Middle frontal gyrus (tissue), 1 donor: Measurements from ENCODE around the gene ENTPD6.
"Not testable (repeated sequence)": the region's sequence is repeated elsewhere in the genome, so short reads cannot be mapped to it uniquely, and the experiment has no call there.

ENCODE experiments used
- DNase-seq: peaks from one replicate; pipeline ENCODE4 v3.0.0-alpha.2; 2015; ENCODE audit warnings: low spot score; ENCODE audit errors: extremely low spot score

The ENTPD6 gene

DNA sequence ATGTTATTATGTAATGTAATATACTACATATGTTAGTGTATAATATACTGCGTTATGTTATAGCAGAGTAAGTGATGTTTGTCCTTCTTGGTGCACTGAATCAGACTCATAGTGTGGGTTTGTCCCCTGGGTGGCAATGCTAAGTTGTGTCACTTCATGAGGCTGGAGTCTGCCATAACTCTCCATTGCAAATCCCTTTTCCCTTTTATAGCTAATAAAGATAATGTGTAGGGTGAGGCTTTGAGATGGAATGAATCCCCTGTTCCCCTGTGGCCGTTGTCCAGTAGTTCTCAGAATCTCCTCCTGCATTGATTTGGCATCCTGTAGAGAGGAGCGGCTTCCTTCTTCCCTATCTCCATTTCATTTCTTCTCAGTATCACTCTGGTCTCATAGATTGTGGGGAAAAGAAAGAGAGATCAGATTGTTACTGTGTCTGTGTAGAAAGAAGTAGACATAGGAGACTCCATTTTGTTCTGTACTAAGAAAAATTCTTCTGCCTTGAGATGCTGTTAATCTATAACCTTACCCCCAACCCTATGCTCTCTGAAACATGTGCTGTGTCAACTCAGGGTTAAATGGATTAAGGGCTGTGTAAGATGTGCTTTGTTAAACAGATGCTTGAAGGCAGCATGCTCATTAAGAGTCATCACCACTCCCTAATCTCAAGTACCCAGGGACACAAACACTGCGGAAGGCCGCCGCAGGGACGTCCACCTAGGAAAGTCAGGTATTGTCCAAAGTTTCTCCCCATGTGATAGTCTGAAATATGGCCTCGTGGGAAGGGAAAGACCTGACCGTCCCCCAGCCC is 45.5 kb downstream of the ENTPD6 start:
- DNase-seq, result not testable (repeated sequence)

DNA sequence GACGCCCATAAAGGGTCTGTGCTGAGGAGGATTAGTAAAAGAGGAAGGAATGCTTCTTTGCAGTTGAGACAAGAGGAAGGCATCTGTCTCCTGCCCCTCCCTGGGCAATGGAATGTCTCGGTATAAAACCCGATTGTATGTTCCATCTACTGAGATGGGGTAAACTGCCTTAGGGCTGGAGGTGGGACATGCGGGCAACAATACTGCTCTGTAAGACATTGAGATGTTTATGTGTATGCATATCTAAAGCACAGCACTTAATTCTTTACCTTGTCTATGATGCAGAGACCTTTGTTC is 46.1 kb downstream of the ENTPD6 start:
- not testable (repeated sequence) for DNase-seq

- no peak for DNase-seq
These were observed 46.7 kb downstream of the ENTPD6 start for GRCh38 chr20:25242231-25242630.

DNA sequence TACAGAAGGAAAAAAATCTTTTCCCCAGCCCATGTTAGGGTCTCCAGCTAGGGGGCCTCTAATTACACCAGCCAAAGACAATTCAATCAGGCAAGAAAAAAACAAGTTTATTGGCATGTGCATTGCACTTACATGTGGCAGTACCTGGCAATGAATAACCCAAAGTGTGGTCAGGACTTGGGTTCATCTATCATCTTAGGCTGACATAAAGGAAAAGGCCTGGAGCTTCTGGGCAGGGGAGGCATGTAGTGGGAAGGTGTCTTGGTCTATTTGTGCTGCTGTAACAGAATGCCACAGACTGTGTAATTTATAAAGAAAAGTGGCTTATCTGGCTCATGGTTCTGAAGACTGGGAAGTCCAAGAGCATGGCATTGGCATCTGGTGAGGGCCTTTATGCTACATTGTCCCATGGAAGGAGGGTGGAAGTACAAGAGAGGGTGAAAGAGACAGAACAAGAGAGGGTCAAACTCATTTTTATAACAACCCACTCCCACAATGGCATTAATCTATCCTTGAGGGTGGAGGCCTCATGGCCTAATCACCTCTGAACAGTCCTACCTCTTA is 48.0 kb downstream of the ENTPD6 start:
- DNase-seq, result no peak

- no peak for DNase-seq
These were observed 49.5 kb downstream of the ENTPD6 start for GRCh38 chr20:25244976-25245375.

GRCh38 chr20:25245461-25245860 is 49.9 kb downstream of the ENTPD6 start:
- no peak for DNase-seq

GRCh38 chr20:25246182-25246999 is 50.9 kb downstream of the ENTPD6 start:
- DNase-seq, result no peak

- peak; percentile 42 for DNase-seq
These were observed 51.5 kb downstream of the ENTPD6 start for GRCh38 chr20:25247000-25247517.

DNA sequence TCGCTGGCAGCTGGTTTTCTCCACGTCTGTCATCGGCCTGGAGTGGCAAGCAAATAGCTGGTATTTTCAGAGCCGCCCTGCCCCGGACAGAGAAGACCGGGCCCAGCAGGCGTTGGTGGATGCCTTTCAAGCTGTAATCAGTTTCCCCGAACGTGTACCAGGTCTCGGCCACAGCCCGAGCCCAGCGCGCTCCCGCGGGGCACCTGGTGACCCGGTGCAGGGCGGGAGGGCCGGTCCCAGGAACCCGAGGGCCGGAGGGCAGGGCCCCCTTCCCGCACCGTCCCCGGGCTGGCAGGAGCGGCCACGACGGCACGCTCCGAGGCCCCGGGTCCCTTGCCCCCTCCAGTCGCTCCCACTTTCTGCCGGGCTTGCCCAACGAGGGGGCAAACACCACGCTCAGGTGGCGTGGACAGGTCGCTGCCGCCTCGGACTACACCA is 52.0 kb downstream of the ENTPD6 start:
- DNase-seq, result no peak

DNA sequence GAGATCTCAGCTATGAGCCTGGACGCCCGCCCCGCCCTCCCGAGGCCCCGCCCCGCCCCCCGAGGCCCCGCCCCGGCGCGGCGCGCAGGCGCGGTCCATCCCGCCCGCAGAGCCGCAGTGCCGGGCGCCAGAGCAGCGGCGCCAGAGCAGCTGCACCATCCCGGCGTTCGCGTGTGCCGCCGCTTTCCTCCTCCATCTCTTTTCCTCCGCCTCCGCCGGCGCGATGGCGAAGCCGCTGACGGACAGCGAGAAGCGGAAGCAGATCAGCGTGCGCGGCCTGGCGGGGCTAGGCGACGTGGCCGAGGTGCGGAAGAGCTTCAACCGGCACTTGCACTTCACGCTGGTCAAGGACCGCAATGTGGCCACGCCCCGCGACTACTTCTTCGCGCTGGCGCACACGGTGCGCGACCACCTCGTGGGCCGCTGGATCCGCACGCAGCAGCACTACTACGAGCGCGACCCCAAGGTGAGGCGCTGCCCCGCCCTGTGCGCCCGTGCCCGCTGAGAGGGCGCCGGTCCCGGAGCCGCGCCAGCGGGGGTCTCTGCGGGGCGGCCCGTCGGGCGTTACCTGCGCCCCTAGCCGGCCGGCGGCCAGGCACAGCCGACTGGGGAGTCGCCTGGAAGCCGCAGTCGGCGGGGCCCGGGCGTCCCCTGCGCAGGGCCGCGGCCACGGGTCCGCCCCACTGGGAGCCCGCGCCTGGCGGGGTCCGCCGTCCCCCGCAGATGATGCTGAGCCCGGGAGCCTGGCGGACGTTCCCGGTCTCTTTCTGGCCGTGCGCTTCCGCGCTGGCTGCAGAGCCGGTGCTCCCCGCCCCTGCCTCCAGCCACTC is 52.7 kb downstream of the ENTPD6 start, which contains the start of gene PYGB:
PYGB (plus strand) TSS at position 130 of the 830 bp plus-strand sequence; CDS start at position 224, 94 bp downstream.
- peak; percentile 66 for DNase-seq

GRCh38 chr20:25248786-25249172 is 53.3 kb downstream of the ENTPD6 start:
- no peak for DNase-seq

GRCh38 chr20:25249198-25249931 is 53.9 kb downstream of the ENTPD6 start:
- peak; percentile 19 for DNase-seq

- DNase-seq, result no peak
These were observed 55.0 kb downstream of the ENTPD6 start for GRCh38 chr20:25250508-25250907.

DNA sequence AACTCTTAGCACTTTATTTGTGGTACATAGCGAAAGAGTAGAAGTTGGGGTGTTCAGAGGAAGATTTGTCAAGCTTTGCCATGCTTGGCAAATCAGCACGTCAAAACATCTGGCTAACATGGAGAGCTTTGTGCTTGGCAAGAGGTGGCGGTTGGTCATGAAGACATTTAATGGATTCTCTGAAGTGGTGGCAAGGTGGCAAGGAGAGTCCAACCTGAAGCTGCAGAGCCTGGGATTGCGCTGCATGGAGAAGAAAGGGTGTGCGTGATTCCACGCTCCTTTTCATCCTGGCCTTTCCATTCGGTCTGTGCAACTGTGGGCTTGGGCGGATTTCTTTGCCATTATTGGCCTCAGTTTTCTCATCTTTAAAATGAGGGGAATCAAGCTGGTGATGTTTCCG is 55.5 kb downstream of the ENTPD6 start:
- no peak for DNase-seq

- DNase-seq, result no peak
These were observed 56.0 kb downstream of the ENTPD6 start for GRCh38 chr20:25251558-25251957.

DNA sequence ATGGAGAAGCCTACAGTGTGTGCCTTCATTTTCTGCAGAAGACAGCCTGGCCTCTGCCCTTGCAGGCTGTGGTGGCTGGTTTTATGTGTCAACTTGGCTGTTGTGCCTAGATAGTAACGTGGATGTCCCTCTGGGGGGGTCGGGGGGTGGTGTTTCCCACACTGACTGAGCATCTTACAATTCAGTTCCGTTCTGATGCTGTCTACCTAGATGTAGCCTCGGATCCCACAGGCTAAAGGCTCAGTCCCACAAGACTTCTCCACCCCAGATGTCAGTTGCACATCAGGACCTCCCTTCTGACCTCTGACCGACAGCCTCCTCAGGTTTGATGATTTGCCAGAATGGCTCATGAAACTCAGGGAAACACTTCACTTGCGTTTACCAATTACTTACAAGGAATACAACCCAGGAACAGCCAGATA is 56.7 kb downstream of the ENTPD6 start:
- no peak for DNase-seq

DNA sequence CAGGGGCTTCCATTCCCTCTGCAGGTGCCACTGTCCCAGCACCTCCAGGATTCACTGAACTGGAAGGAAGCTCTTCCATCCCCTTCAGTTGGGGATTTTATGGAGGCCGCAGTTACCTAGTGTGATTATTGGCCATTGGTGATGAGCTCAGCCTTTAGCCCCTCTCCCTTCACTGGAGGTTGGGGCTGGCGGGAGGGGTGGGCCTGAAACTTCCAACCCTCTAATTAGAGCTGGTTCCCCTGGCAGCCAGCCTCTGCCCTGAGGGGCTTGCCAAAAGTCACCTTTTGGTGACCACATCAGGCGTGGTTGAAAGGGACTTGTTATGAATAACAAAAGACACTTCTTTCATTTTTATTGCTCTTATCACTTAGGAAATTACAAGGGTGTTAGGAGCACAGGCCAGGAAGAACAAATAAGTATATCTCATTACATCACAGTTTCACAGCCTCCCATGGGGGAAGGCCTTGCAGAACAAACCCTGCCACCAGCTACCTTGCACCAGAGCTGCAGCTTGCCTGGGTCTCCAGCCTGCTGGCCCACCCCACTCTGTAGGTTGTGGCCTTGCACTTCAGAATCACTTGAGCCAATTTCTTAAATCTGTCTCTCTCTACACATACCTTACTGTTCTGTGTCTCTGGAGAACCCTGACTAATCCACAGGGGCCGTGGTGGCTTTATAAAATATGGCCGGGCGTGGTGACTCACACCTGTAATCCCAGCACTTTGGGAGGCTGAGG is 57.3 kb downstream of the ENTPD6 start:
- DNase-seq, result no peak

DNA sequence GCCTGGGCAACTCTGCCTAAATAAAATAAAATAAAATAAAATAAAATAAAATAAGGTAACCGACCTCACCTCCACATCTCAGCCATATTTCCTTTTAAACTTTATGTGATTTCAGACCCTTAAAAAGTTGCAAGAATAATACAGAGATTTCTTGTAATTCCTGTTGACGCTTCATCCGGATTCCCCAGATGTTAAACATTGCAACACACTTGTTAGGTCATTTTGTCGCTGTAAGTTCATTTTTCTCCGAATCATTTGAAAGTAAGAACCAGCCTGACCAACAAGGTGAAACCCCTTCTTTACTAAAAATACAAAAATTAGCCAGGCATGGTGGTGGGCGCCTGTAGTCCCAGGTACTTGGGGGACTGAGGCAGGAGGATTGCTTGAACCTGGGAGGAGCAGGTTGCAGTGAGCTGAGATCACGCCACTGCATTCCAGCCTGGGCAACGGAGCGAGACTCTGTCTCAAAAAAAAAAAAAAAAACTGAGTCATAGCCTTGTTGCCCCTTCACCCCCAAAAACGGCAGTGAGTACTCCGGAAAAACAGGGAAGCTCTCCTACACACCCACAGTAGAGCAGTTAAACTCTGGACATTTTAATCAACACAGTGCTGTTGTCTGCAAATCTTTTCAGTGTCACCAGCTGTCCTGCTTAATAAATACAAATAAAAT is 58.2 kb downstream of the ENTPD6 start:
- DNase-seq, result no peak

DNA sequence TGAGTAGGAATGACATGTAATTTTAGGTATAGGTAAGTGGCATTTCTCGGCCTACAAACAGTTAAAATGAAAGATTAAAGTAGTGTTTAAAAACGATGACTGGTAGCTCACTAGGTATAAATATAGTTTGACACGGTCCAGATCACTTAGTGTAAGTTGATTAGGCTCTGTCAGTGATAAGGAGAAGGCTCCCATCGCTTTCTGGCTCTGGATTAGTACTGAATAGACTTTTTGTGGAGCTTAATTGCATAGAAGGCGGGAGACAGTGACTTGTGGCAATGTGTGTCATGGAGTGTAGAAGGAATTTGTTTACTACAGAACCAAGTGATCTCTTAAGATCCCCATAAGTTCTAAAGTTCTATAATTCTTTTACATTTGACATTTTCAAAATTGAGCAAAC is 59.1 kb downstream of the ENTPD6 start:
- DNase-seq, result no peak
